Progenitor cell of endocrine pancreas (in vitro differentiated cells): ENCODE results near the gene C2orf80. TPM values are rescaled to one million over a fixed set of nuclear protein-coding genes. Genes with fewer than 3 reads are reported as not detected.

Experiments used
- DNase-seq: peaks from one replicate; pipeline ENCODE4 v3.0.0; 2021; ENCODE audit warnings: low spot score; ENCODE audit not compliant: unreplicated experiment
- H3K27ac Mint-ChIP-seq: 2 replicates; pipeline ENCODE4 v1.8.0; 2021; ENCODE audit warnings: mild to moderate bottlenecking, moderate library complexity, mixed read lengths
- H3K27me3 Mint-ChIP-seq: 2 replicates; pipeline ENCODE4 v1.8.0; 2021; ENCODE audit warnings: mixed read lengths
- H3K36me3 Mint-ChIP-seq: 2 replicates; pipeline ENCODE4 v1.8.0; 2022; ENCODE audit warnings: mixed read lengths; ENCODE audit not compliant: insufficient read depth
- H3K4me1 Mint-ChIP-seq: 2 replicates; pipeline ENCODE4 v1.8.0; 2021; ENCODE audit warnings: low read depth, mixed read lengths
- H3K4me3 Mint-ChIP-seq: 2 replicates; pipeline ENCODE4 v1.8.0; 2021; ENCODE audit warnings: low read depth, mild to moderate bottlenecking, moderate library complexity, mixed read lengths
- H3K9me3 Mint-ChIP-seq: 2 replicates; pipeline ENCODE4 v1.8.0; 2021; ENCODE audit warnings: low read depth, mixed read lengths
- total RNA-seq: library from RNA; stranded (reverse); gene quantifications from 2 replicates; pipeline ENCODE4 v1.2.1, GENCODE V29; 2021
- TF ChIP-seq, protein P1 (sequence below): fragments of 200-600 bp; sonication (generic); IDR thresholded peaks from one replicate; pipeline ENCODE4 v1.5.0; 2021; ENCODE audit warnings: antibody characterized with exemption, mild to moderate bottlenecking; ENCODE audit not compliant: unreplicated experiment

Gene C2orf80
- total RNA-seq, 1 donor from 2014 or later = not detected

DNA sequence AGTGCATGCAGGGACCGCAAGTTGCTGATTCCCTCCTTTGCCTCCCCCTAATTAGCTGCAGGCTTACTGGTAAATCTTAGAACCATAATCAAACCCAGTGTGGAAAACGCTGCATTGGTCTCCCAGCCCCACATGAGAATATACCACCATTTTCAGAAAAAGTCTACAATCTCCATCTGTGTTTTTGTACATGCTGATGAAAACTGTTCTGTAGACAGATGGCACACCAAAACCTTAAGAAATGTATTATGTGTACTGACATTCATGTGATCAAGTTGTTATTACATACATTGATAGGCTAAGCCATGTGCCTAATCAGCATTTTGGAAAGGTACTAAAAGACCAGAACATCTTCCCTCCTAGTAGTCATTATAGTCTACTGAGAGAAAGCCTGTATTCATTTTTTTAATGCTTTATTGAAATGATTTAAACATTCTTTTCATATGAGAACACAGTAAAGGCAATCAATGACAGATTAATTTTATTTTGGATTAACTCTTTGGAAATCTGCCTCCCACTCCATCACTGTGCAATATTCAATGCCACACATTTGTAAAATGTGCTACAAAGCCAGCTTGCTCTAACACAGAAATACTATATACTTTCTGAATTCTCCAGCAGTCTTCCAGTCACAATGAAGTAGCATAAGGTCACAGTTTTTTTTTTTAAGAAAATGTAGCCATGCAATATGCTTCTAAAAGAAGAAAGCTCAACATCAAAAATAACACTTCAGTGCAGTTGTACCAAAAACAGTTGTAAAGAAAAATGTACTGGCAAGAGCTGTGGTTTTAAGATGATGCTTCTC, 24.7 kb downstream of the C2orf80 start:
- Mint-ChIP-seq H3K4me3 (no peak overlapping the region), H3K9me3 (no peaks in the 10 kb centered on the region), H3K4me1 (peaks cover 15% of the 10 kb centered on the region), H3K36me3 (no peaks in the 10 kb centered on the region), H3K27ac (no peak overlapping the region), H3K27me3 (no peaks in the 10 kb centered on the region)
- TF ChIP-seq, protein P1, sequence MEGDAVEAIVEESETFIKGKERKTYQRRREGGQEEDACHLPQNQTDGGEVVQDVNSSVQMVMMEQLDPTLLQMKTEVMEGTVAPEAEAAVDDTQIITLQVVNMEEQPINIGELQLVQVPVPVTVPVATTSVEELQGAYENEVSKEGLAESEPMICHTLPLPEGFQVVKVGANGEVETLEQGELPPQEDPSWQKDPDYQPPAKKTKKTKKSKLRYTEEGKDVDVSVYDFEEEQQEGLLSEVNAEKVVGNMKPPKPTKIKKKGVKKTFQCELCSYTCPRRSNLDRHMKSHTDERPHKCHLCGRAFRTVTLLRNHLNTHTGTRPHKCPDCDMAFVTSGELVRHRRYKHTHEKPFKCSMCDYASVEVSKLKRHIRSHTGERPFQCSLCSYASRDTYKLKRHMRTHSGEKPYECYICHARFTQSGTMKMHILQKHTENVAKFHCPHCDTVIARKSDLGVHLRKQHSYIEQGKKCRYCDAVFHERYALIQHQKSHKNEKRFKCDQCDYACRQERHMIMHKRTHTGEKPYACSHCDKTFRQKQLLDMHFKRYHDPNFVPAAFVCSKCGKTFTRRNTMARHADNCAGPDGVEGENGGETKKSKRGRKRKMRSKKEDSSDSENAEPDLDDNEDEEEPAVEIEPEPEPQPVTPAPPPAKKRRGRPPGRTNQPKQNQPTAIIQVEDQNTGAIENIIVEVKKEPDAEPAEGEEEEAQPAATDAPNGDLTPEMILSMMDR = no peak
- DNase-seq = no peak

DNA sequence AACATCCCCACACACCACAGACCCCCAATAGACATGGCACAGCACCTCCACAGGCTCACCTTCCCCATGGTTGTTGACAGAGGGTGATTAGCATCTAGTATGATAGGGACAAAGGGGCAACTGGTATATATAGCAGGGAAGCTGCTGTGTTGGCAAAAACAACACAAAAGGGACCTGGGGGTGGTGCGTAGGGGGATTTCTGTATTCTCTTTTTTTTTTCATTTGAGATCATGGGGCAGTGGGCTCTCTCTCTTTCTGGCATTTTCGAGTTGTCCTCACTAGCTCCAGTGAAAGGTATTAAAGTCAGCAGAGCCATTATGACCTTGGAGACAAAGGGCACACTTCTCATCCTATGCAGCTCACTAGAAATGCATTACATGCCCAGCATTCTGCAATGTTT, 26.3 kb downstream of the C2orf80 start, which contains the start of gene CRYGA:
Gene CRYGA, minus strand, starts transcription at position 101 of the 400 bp plus-strand sequence. Its CDS starts 33 bp downstream, at position 68.
- TF ChIP-seq, protein P1 = no peak
- Mint-ChIP-seq H3K27me3 (no peaks in the 10 kb centered on the region), H3K36me3 (no peaks in the 10 kb centered on the region), H3K27ac (no peak within 1 kb of the TSS), H3K9me3 (no peaks in the 10 kb centered on the region), H3K4me3 (no peak within 1 kb of the TSS), H3K4me1 (peaks cover 15% of the 10 kb centered on the region)
- DNase-seq = no peak

DNA sequence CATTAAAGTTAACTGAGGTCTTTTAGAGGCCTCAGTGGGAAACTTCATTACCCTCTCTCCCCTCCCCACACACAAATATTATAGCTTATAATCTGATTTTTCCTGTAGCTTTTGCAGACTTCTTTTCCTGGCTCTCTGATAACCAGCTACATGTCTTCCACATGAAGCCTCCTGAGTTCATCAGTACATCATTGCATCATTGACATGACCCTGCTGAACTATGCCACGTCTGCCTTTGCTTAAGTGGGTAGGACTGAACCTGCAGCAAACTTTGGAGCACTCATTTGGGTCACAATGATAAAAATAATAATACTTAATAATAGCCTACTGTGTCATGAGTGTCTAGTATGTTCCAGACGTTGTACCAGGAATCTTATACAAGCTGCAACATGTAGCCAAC, 33.4 kb downstream of the C2orf80 start:
- H3K9me3 Mint-ChIP-seq = peaks cover 3% of the 10 kb centered on the region
- TF ChIP-seq, protein P1 = no peak
- no peaks in the 10 kb centered on the region for H3K4me1 Mint-ChIP-seq
- no peaks in the 10 kb centered on the region for H3K27me3 Mint-ChIP-seq
- DNase-seq = no peak
- H3K36me3 Mint-ChIP-seq = no peaks in the 10 kb centered on the region
- no peak overlapping the region for H3K4me3 Mint-ChIP-seq
- H3K27ac Mint-ChIP-seq = no peak overlapping the region

DNA sequence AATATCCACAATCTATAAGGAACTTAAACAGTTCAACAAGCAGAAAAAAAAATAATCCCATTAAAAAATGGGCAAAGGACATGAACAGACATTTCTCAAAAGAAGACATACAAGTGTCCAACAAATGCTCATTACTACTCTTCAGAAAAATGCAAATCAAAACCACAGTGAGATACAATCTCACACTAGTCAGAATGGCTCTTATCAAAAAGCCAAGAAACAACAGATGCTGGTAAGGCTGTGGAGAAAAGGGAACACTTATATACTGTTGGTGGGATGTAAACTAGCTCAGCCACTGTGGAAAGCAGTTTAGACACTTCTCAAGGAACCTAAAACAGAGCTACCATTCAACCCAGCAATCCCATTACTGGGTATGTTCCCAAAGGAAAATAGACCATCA, 36.7 kb downstream of the C2orf80 start:
- Mint-ChIP-seq H3K27me3 (no peaks in the 10 kb centered on the region), H3K4me1 (no peaks in the 10 kb centered on the region)

DNA sequence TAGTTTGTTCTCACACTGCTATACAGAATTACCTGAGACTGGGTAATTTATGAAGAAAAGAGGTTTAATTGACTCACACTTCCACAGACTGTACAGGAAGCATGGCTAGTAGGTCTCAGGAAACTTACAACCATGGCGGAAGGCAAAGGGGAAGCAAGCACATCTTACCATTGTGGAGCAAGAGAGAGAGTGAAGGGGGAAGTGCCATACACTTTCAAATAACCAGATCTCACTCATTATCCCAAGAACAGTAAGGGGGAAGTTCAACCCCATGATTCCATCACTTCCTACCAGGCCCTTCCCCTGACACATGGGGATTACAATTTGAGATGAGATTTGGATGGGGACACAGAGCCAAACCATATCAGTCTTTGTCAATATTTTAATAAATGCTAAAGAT, 38.9 kb downstream of the C2orf80 start:
- no peak overlapping the region for H3K4me3 Mint-ChIP-seq
- H3K27ac Mint-ChIP-seq = no peak overlapping the region
- H3K36me3 Mint-ChIP-seq = no peaks in the 10 kb centered on the region
- H3K4me1 Mint-ChIP-seq = no peaks in the 10 kb centered on the region
- DNase-seq = no peak
- peaks cover 10% of the 10 kb centered on the region for H3K9me3 Mint-ChIP-seq
- no peaks in the 10 kb centered on the region for H3K27me3 Mint-ChIP-seq
- TF ChIP-seq, protein P1 = no peak

More for the DNA sequence above, 36.7 kb downstream of the C2orf80 start:
- TF ChIP-seq, protein P1 = no peak
- no peak overlapping the region for H3K27ac Mint-ChIP-seq
- H3K36me3 Mint-ChIP-seq = no peaks in the 10 kb centered on the region
- DNase-seq = no peak
- peaks cover 10% of the 10 kb centered on the region for H3K9me3 Mint-ChIP-seq
- H3K4me3 Mint-ChIP-seq = no peak overlapping the region
